Hematopoietic multipotent progenitor cell treated with erythropoietin and hydrocortisone succinate and interleukin-3 and kit ligand, for 8 days (in vitro differentiated cells): ENCODE measurements around the gene ZNF823.

Experiments
- DNase-seq: peaks from one replicate; pipeline ENCODE4 v3.0.0-alpha.2; 2015

ZNF823 gene

GRCh38 chr19:11736696-11737095 lies 2.0 kb downstream of the ZNF823 start:
- DNase-seq: peak; percentile 77

- no peak for DNase-seq
Observed at GRCh38 chr19:11735375-11735774, 3.4 kb downstream of the ZNF823 start.

- no peak for DNase-seq
Observed at GRCh38 chr19:11729586-11729985, 9.2 kb downstream of the ZNF823 start.

GRCh38 chr19:11722414-11722813 lies 16.3 kb downstream of the ZNF823 start:
- no peak for DNase-seq

- no peak for DNase-seq
Observed at GRCh38 chr19:11721681-11722080, 17.1 kb downstream of the ZNF823 start.

- DNase-seq: no peak
Observed at GRCh38 chr19:11710313-11710712, 28.4 kb downstream of the ZNF823 start.

- no peak for DNase-seq
Observed at GRCh38 chr19:11708457-11708856, 30.3 kb downstream of the ZNF823 start.

GRCh38 chr19:11705474-11705873 lies 33.3 kb downstream of the ZNF823 start:
- no peak for DNase-seq

GRCh38 chr19:11704626-11705025 lies 34.1 kb downstream of the ZNF823 start:
- DNase-seq: no peak

GRCh38 chr19:11699931-11700794 lies 38.6 kb downstream of the ZNF823 start:
- DNase-seq: peak; percentile 53

- no peak for DNase-seq
Observed at GRCh38 chr19:11698231-11698630, 40.5 kb downstream of the ZNF823 start.

- DNase-seq: no peak
Observed at GRCh38 chr19:11697284-11697855, 41.4 kb downstream of the ZNF823 start.

GRCh38 chr19:11694533-11695439 lies 44.0 kb downstream of the ZNF823 start:
- peak; percentile 88 for DNase-seq

- peak; percentile 47 for DNase-seq
Observed at GRCh38 chr19:11693505-11694499, 44.9 kb downstream of the ZNF823 start.

- DNase-seq: no peak
Observed at GRCh38 chr19:11692127-11692790, 46.5 kb downstream of the ZNF823 start.

- no peak for DNase-seq
Observed at GRCh38 chr19:11685676-11686650, 52.8 kb downstream of the ZNF823 start.

- DNase-seq: no peak
Observed at GRCh38 chr19:11684987-11685675, 53.6 kb downstream of the ZNF823 start.

GRCh38 chr19:11680689-11681302 lies 58.0 kb downstream of the ZNF823 start:
- no peak for DNase-seq

- DNase-seq: no peak
Observed at GRCh38 chr19:11678504-11678903, 60.2 kb downstream of the ZNF823 start.
